ENCODE results near the gene PTGER3. TPM values are rescaled to one million over a fixed set of nuclear protein-coding genes. Genes with fewer than 3 reads are reported as not detected.

Gene PTGER3
- total and polyA plus RNA-seq, 2 donors (not counting 1 experiment from before 2014, with no cell fraction given): 0.89 to 1.5 TPM

GRCh38 chr1:71072273-71072672, 24.7 kb upstream of the PTGER3 start:
- no peak overlapping the region for H3K27ac ChIP-seq (ENCODE audit: insufficient read depth, low read length)
- no peak overlapping the region for H2AFZ ChIP-seq (ENCODE audit: low read length)
- peaks cover 20% of the 10 kb centered on the region for H3K36me3 ChIP-seq (ENCODE audit: control insufficient read depth, insufficient read depth, low read length)
- no peaks in the 10 kb centered on the region for H4K20me1 ChIP-seq (ENCODE audit: control insufficient read depth, extremely low read depth, insufficient read depth, low read length)
- no peak for DNase-seq (ENCODE audit: low read depth in 2 of 2)
- no peak overlapping the region for H3K4me2 ChIP-seq (ENCODE audit: extremely low read depth, insufficient read depth, low read length)
- no peaks in the 10 kb centered on the region for H3K4me1 ChIP-seq (ENCODE audit: control insufficient read depth, extremely low read depth, insufficient read depth, low read length)
- H3K9me3 ChIP-seq (ENCODE audit: control insufficient read depth, insufficient read depth, low read depth, low read length): no peaks in the 10 kb centered on the region
- H3K79me2 ChIP-seq (ENCODE audit: control insufficient read depth, insufficient read depth, low read length): peaks cover 26% of the 10 kb centered on the region
- H3K4me3 ChIP-seq (replicated peaks in 1 of 4; ENCODE audit: control extremely low read depth in 1 of 4, insufficient read depth in 1 of 4, low read depth in 3 of 4, low read length in 4 of 4): no peak overlapping the region
- H3K27me3 ChIP-seq (ENCODE audit: control insufficient read depth, insufficient read depth, low read length): no peaks in the 10 kb centered on the region
- TF ChIP-seq EZH2 (IDR thresholded peaks at IDR 0.05; ENCODE audit: low read length, missing control alignments): no peak
- no peak for TF ChIP-seq CTCF (conservative IDR thresholded peaks at IDR 0.05 in 1 of 2, IDR thresholded peaks at IDR 0.05 in 1 of 2; ENCODE audit: low read depth in 1 of 2, low read length in 2 of 2)
- no peak overlapping the region for H3K9ac ChIP-seq (ENCODE audit: insufficient read depth, low read length)

DNA sequence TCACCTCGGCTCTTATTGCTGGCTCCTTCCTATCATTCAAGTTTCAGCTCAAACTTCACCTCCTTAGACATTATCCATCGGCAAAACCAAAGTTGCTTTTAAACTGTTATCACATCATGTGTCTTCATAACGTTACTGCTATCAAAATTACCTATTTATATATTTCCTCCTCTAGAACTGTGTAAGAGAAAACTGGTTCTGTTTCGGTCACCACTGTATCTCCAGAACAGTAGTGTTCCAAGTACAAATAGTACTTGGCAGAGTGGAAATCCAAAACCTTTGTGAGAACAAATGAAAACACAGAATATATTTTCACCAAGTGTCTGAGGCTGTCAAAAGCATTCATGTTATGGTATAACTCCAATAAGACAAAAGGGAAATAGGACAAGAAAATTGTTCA, 24.1 kb upstream of the PTGER3 start:
- H3K9me3 ChIP-seq (ENCODE audit: control insufficient read depth, insufficient read depth, low read depth, low read length): no peaks in the 10 kb centered on the region
- H3K36me3 ChIP-seq (ENCODE audit: control insufficient read depth, insufficient read depth, low read length): peaks cover 20% of the 10 kb centered on the region
- H2AFZ ChIP-seq (ENCODE audit: low read length): no peak overlapping the region
- no peaks in the 10 kb centered on the region for H3K27me3 ChIP-seq (ENCODE audit: control insufficient read depth, insufficient read depth, low read length)
- no peaks in the 10 kb centered on the region for H4K20me1 ChIP-seq (ENCODE audit: control insufficient read depth, extremely low read depth, insufficient read depth, low read length)
- no peak overlapping the region for H3K4me3 ChIP-seq (replicated peaks in 1 of 4; ENCODE audit: control extremely low read depth in 1 of 4, insufficient read depth in 1 of 4, low read depth in 3 of 4, low read length in 4 of 4)
- TF ChIP-seq EZH2 (IDR thresholded peaks at IDR 0.05; ENCODE audit: low read length, missing control alignments) (no peak), CTCF (conservative IDR thresholded peaks at IDR 0.05 in 1 of 2, IDR thresholded peaks at IDR 0.05 in 1 of 2; ENCODE audit: low read depth in 1 of 2, low read length in 2 of 2) (no peak)
- no peak overlapping the region for H3K4me2 ChIP-seq (ENCODE audit: extremely low read depth, insufficient read depth, low read length)
- H3K9ac ChIP-seq (ENCODE audit: insufficient read depth, low read length): no peak overlapping the region
- H3K27ac ChIP-seq (ENCODE audit: insufficient read depth, low read length): no peak overlapping the region
- no peaks in the 10 kb centered on the region for H3K4me1 ChIP-seq (ENCODE audit: control insufficient read depth, extremely low read depth, insufficient read depth, low read length)
- DNase-seq (ENCODE audit: low read depth in 2 of 2): no peak
- peaks cover 23% of the 10 kb centered on the region for H3K79me2 ChIP-seq (ENCODE audit: control insufficient read depth, insufficient read depth, low read length)

DNA sequence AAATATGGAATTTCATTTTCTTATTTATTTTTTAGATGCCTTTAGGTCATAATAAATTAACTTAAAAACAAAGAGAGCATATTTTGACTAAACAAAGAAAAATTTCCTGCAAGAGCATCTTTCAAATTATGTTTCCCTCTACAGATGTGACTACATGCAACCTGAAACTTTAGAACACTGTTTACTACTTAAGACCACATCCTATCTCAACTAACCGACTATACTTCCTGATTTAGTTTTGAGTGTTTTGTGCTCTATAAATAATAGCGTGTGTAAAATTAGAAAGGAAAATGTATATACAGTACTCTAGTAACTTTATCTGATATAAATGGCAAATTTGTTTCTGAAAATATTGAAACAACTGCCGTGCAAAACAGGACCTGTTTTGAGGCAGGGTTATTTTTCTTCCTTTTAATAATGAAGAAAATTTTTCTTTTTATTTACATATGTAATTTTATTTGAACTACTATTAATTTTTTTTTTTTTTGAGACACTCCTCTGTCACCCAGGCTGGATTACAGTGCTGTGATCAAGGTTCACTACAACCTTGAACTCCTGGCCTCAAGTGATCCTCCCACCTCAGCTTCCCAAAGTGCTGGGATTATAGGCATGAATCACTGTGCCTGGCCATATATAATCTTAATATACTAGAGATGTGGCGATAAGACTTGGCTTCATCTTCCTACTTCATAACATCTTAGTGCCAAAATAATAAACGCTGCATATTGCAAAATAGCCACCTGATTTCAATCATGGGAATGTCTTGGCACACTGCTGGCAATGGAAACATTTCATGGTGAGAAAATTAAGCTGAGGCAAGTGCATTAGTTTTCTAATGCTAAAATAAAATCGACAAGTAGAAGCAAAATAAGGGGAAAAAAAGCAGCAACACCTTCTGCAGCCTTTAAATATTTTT, 21.0 kb upstream of the PTGER3 start:
- H3K4me1 ChIP-seq (ENCODE audit: control insufficient read depth, extremely low read depth, insufficient read depth, low read length): peaks cover 2% of the 10 kb centered on the region
- H3K9ac ChIP-seq (ENCODE audit: insufficient read depth, low read length): no peak overlapping the region
- no peaks in the 10 kb centered on the region for H4K20me1 ChIP-seq (ENCODE audit: control insufficient read depth, extremely low read depth, insufficient read depth, low read length)
- H3K4me3 ChIP-seq (replicated peaks in 1 of 4; ENCODE audit: control extremely low read depth in 1 of 4, insufficient read depth in 1 of 4, low read depth in 3 of 4, low read length in 4 of 4): no peak overlapping the region
- no peak overlapping the region for H3K4me2 ChIP-seq (ENCODE audit: extremely low read depth, insufficient read depth, low read length)
- peaks cover 21% of the 10 kb centered on the region for H3K36me3 ChIP-seq (ENCODE audit: control insufficient read depth, insufficient read depth, low read length)
- H3K27ac ChIP-seq (ENCODE audit: insufficient read depth, low read length): no peak overlapping the region
- no peaks in the 10 kb centered on the region for H3K27me3 ChIP-seq (ENCODE audit: control insufficient read depth, insufficient read depth, low read length)
- H2AFZ ChIP-seq (ENCODE audit: low read length): no peak overlapping the region
- DNase-seq (ENCODE audit: low read depth in 2 of 2): no peak
- TF ChIP-seq CTCF (conservative IDR thresholded peaks at IDR 0.05 in 1 of 2, IDR thresholded peaks at IDR 0.05 in 1 of 2; ENCODE audit: low read depth in 1 of 2, low read length in 2 of 2): no peak
- no peaks in the 10 kb centered on the region for H3K79me2 ChIP-seq (ENCODE audit: control insufficient read depth, insufficient read depth, low read length)
- H3K9me3 ChIP-seq (ENCODE audit: control insufficient read depth, insufficient read depth, low read depth, low read length): no peaks in the 10 kb centered on the region
